Left renal pelvis (tissue), 4 donors: ENCODE measurements around the gene NLRC5. TPM values are rescaled to one million over a fixed set of nuclear protein-coding genes. Genes with fewer than 3 reads are reported as not detected.

Experiments
- DNase-seq, 4 donors: peaks; one replicate each; pipeline ENCODE4 v3.0.0-alpha.2; 2013; ENCODE audit warnings: low read depth in 4 of 4, low spot score in 3 of 4
- polyA plus RNA-seq, 4 donors: library from polyadenylated mRNA; unstranded; fragments of 120-200 nt; gene quantifications; one replicate each; pipeline ENCODE4 v1.2.1, GENCODE V29; 2013; ENCODE audit not compliant: insufficient read length in 4 of 4

The NLRC5 gene
- polyA plus RNA-seq, 4 donors: 2.3 to 3.9 (median 3.1) TPM

- no peak for DNase-seq
Measured at GRCh38 chr16:57113664-57114063, 124.3 kb downstream of the NLRC5 start.

- no peak for DNase-seq
Measured at GRCh38 chr16:57115168-57115513, 125.8 kb downstream of the NLRC5 start.

- peak in 1 of 4 donors; percentile 33 for DNase-seq
Measured at GRCh38 chr16:57115514-57116182, 126.3 kb downstream of the NLRC5 start.

- DNase-seq: no peak
Measured at GRCh38 chr16:57118461-57119084, 129.2 kb downstream of the NLRC5 start.

GRCh38 chr16:57123216-57123973 lies 134.0 kb downstream of the NLRC5 start:
- DNase-seq: no peak

- no peak for DNase-seq
Measured at GRCh38 chr16:57123974-57124674, 134.8 kb downstream of the NLRC5 start.

- DNase-seq: no peak
Measured at GRCh38 chr16:57125376-57125775, 136.0 kb downstream of the NLRC5 start.

GRCh38 chr16:57125969-57126368 lies 136.6 kb downstream of the NLRC5 start:
- no peak for DNase-seq

GRCh38 chr16:57126411-57126810 lies 137.1 kb downstream of the NLRC5 start:
- DNase-seq: no peak

- no peak for DNase-seq
Measured at GRCh38 chr16:57127037-57127763, 137.8 kb downstream of the NLRC5 start.

GRCh38 chr16:57127836-57128235 lies 138.5 kb downstream of the NLRC5 start:
- DNase-seq: no peak

- no peak for DNase-seq
Measured at GRCh38 chr16:57128771-57129389, 139.5 kb downstream of the NLRC5 start.

- no peak for DNase-seq
Measured at GRCh38 chr16:57130950-57131321, 141.6 kb downstream of the NLRC5 start.

GRCh38 chr16:57131351-57131970 lies 142.1 kb downstream of the NLRC5 start:
- no peak for DNase-seq

- DNase-seq: no peak
Measured at GRCh38 chr16:57132470-57132869, 143.1 kb downstream of the NLRC5 start.

GRCh38 chr16:57133031-57133430 lies 143.7 kb downstream of the NLRC5 start:
- DNase-seq: no peak
